DOHH2 (cell line): ENCODE results near the gene SCNM1.

Source experiments
- EZH2phosphoT487 ChIP-seq: fragments of 200-600 bp; sonication (generic); IDR thresholded peaks from 2 replicates; pipeline ENCODE4 v1.6.1; 2017; ENCODE audit warnings: borderline replicate concordance, mild to moderate bottlenecking, antibody characterized with exemption, low read length, moderate library complexity, mixed read lengths
- TF ChIP-seq, protein P1 (sequence below): fragments of 200-600 bp; sonication (generic); IDR thresholded peaks from one replicate; pipeline ENCODE4 v1.5.1; 2014; ENCODE audit warnings: antibody characterized with exemption, mild to moderate bottlenecking, low read depth, low read length; ENCODE audit not compliant: poor library complexity, severe bottlenecking

DNA sequence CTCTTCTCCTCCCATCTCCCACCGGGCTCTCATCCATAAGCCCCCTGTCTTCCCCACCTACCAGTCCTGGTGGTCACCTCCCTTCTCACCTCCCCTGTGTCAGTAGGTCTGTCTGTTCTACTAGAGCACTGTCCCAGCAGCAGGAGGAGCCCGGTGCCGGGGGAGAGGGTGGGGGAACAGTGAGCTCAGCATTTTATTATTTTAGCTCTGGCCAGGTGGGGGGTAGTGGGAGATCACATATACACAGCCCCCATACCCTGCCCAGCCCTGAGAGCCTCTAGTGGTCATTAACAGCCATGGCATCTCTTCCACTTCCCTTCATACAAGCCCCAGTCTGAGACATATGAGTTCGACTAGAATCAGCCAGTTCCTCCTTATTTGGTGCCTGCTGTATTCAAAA lies 9.9 kb downstream of the SCNM1 start, which contains the start of gene TMOD4:
- TF ChIP-seq, protein P1, sequence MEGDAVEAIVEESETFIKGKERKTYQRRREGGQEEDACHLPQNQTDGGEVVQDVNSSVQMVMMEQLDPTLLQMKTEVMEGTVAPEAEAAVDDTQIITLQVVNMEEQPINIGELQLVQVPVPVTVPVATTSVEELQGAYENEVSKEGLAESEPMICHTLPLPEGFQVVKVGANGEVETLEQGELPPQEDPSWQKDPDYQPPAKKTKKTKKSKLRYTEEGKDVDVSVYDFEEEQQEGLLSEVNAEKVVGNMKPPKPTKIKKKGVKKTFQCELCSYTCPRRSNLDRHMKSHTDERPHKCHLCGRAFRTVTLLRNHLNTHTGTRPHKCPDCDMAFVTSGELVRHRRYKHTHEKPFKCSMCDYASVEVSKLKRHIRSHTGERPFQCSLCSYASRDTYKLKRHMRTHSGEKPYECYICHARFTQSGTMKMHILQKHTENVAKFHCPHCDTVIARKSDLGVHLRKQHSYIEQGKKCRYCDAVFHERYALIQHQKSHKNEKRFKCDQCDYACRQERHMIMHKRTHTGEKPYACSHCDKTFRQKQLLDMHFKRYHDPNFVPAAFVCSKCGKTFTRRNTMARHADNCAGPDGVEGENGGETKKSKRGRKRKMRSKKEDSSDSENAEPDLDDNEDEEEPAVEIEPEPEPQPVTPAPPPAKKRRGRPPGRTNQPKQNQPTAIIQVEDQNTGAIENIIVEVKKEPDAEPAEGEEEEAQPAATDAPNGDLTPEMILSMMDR: peak; percentile 76
- no peak for TF ChIP-seq EZH2phosphoT487
